Measurements from ENCODE around the gene ISOC2.

Gene ISOC2

DNA sequence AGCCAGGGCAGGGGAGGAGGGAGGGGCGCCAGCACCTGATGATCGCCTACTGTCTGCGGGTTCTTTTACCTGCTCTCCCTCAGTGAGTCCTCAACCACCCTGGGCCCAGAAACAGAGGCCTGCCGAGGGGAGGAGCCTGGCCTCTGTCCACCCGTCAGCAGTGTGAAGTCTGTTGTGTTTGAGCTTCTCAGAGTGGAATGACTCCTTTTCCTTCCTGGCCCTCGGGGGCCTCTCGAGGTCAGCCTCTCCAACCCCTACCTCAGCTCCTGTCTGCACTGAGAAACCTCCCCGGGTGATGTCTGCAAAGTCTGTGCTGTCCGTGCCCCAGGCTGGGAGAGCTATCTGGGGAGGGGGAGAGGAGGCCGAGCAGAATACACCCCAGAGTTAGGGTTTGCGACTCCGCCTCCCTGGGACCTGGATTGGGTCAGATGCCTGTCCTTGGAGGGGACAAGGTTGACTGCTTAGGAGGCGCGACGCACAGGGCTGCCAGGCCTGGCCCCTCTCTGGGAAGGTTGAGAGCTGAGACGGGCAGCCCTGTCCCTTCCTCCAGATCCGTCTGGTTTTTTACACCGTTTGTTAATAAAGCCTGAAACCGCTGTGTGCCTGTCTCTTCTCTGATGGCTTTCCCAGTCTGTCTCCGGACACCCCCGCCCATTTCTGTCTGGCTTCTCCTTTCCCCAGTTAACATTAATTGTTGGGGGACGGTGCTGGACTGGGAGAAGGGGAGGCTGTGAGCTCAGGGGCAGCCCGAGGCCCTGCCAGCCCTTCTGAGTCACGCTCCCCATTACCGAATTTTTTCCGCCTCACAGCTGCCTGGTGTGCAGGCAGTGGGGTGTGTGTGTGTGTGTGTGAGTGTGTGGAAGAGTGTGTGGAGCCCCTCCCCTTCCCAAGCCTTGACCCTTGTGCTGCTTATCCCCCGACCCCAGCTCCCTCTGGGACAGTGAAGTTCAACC is 25.8 kb upstream of the ISOC2 start:
- Histone ChIP-seq H3K4me3 (replicated peaks; ENCODE audit: insufficient read depth, low read length) (no peak overlapping the region), H3K27ac (replicated peaks) (no peak overlapping the region), H3K27me3 (ENCODE audit: insufficient read depth, poor library complexity, severe bottlenecking) (peaks cover 8% of the 10 kb centered on the region)
- DNase-seq (ENCODE audit: low read depth in 1 of 2, low spot score in 1 of 2), result peak; percentile 13 to 51
- TF ChIP-seq, protein P1, sequence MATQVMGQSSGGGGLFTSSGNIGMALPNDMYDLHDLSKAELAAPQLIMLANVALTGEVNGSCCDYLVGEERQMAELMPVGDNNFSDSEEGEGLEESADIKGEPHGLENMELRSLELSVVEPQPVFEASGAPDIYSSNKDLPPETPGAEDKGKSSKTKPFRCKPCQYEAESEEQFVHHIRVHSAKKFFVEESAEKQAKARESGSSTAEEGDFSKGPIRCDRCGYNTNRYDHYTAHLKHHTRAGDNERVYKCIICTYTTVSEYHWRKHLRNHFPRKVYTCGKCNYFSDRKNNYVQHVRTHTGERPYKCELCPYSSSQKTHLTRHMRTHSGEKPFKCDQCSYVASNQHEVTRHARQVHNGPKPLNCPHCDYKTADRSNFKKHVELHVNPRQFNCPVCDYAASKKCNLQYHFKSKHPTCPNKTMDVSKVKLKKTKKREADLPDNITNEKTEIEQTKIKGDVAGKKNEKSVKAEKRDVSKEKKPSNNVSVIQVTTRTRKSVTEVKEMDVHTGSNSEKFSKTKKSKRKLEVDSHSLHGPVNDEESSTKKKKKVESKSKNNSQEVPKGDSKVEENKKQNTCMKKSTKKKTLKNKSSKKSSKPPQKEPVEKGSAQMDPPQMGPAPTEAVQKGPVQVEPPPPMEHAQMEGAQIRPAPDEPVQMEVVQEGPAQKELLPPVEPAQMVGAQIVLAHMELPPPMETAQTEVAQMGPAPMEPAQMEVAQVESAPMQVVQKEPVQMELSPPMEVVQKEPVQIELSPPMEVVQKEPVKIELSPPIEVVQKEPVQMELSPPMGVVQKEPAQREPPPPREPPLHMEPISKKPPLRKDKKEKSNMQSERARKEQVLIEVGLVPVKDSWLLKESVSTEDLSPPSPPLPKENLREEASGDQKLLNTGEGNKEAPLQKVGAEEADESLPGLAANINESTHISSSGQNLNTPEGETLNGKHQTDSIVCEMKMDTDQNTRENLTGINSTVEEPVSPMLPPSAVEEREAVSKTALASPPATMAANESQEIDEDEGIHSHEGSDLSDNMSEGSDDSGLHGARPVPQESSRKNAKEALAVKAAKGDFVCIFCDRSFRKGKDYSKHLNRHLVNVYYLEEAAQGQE (IDR thresholded peaks at IDR 0.05; ENCODE audit: insufficient replicate concordance, low read depth), result no peak
- TF ChIP-seq CTCF (IDR thresholded peaks at IDR 0.05; ENCODE audit: insufficient read depth, low read length), result no peak
- TF ChIP-seq POLR2AphosphoS5 (IDR thresholded peaks at IDR 0.05; ENCODE audit: low read depth), result no peak
- no peak for TF ChIP-seq GABPA (IDR thresholded peaks at IDR 0.05; ENCODE audit: low read depth)
- TF ChIP-seq SPI1 (IDR thresholded peaks at IDR 0.05; ENCODE audit: borderline replicate concordance, low read depth), result no peak

DNA sequence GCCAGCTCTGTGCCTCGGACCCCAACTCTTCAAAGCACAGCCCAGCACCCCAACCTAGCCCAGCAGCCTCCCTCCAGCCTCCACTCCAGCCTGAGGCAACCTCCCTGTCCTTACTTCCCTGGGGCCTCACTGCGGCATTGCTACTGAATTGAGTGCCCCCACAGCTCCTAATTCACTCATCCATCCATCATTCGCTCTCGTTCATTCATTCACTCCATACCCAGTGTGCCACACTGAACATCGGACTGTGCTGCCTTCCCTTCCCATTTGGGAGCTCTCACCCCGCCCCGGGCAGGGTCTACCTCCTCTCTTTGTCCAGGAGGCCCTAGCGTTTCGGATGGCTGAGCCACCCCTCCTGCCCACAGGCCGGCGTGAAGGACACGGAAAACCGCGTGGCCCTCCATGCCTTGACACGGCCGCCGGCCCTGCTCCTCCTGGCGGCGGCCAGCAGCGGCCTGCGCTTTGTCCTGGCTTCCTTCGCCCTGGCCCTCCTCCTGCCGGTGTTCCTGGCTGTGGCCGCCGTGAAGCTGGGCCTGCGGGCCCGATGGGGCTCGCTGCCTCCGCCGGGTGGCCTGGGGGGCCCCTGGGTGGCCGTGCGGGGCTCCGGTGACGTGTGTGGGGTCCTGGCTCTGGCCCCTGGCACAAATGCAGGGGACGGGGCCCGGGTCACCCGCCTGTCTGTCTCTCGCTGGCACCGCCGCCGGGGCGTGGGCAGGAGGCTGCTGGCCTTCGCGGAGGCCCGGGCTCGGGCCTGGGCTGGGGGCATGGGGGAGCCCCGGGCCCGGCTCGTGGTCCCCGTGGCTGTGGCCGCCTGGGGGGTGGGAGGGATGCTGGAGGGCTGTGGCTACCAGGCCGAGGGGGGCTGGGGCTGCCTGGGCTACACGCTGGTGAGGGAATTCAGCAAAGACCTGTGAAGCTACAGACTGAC is 24.9 kb upstream of the ISOC2 start:
- DNase-seq (ENCODE audit: low read depth in 1 of 2, low spot score in 1 of 2), result no peak
- no peak overlapping the region for H3K27ac ChIP-seq (replicated peaks)
- no peak for TF ChIP-seq GABPA (IDR thresholded peaks at IDR 0.05; ENCODE audit: low read depth)
- no peak for TF ChIP-seq CTCF (IDR thresholded peaks at IDR 0.05; ENCODE audit: insufficient read depth, low read length)
- TF ChIP-seq, protein P1 (IDR thresholded peaks at IDR 0.05; ENCODE audit: insufficient replicate concordance, low read depth), result no peak
- TF ChIP-seq SPI1 (IDR thresholded peaks at IDR 0.05; ENCODE audit: borderline replicate concordance, low read depth), result no peak
- TF ChIP-seq POLR2AphosphoS5 (IDR thresholded peaks at IDR 0.05; ENCODE audit: low read depth), result no peak
- no peaks in the 10 kb centered on the region for H3K27me3 ChIP-seq (ENCODE audit: insufficient read depth, poor library complexity, severe bottlenecking)
- H3K4me3 ChIP-seq (replicated peaks; ENCODE audit: insufficient read depth, low read length), result no peak overlapping the region

GRCh38 chr19:55485439-55486011 is 24.1 kb upstream of the ISOC2 start:
- peak overlapping the region; percentile 61 for H3K4me3 ChIP-seq (replicated peaks; ENCODE audit: insufficient read depth, low read length)
- no peak for TF ChIP-seq GABPA (IDR thresholded peaks at IDR 0.05; ENCODE audit: low read depth)
- TF ChIP-seq SPI1 (IDR thresholded peaks at IDR 0.05; ENCODE audit: borderline replicate concordance, low read depth), result no peak
- no peak for TF ChIP-seq CTCF (IDR thresholded peaks at IDR 0.05; ENCODE audit: insufficient read depth, low read length)
- no peak for TF ChIP-seq POLR2AphosphoS5 (IDR thresholded peaks at IDR 0.05; ENCODE audit: low read depth)
- TF ChIP-seq, protein P1 (IDR thresholded peaks at IDR 0.05; ENCODE audit: insufficient replicate concordance, low read depth), result no peak
- peak overlapping the region; percentile 34 for H3K27ac ChIP-seq (replicated peaks)
- H3K27me3 ChIP-seq (ENCODE audit: insufficient read depth, poor library complexity, severe bottlenecking), result no peaks in the 10 kb centered on the region
- DNase-seq (ENCODE audit: low read depth in 1 of 2, low spot score in 1 of 2), result no peak
